HEK293 (cell line): ENCODE data around the gene UNK.

Experiments
- CTCF ChIP-seq: fragments of 450-650 bp; formaldehyde crosslinking; IDR thresholded peaks from 2 replicates; pipeline ENCODE4 v1.5.1; 2016; ENCODE audit warnings: missing biosample characterization, missing genetic modification characterization
- REST ChIP-seq: fragments of 450-650 bp; formaldehyde crosslinking; IDR thresholded peaks from 2 replicates; pipeline ENCODE4 v1.5.1; 2016; ENCODE audit warnings: missing biosample characterization, missing genetic modification characterization
- TCF7L2 ChIP-seq: IDR thresholded peaks from 2 replicates; pipeline ENCODE4 v1.6.1; 2011; ENCODE audit warnings: low read depth, mild to moderate bottlenecking, inconsistent platforms, low read length, moderate library complexity, borderline replicate concordance
- ZBTB17 ChIP-seq: fragments of 450-650 bp; formaldehyde crosslinking; IDR thresholded peaks from 2 replicates; pipeline ENCODE4 v1.5.1; 2016; ENCODE audit warnings: missing biosample characterization, missing genetic modification characterization
- ZBTB8A ChIP-seq: fragments of 450-650 bp; formaldehyde crosslinking; IDR thresholded peaks from 2 replicates; pipeline ENCODE4 v1.5.1; 2016; ENCODE audit warnings: missing biosample characterization, missing genetic modification characterization
- ZFP3 ChIP-seq: fragments of 450-650 bp; formaldehyde crosslinking; IDR thresholded peaks from 2 replicates; pipeline ENCODE4 v1.5.1; 2016; ENCODE audit warnings: low read depth, missing biosample characterization, missing genetic modification characterization
- ZNF114 ChIP-seq: fragments of 450-650 bp; formaldehyde crosslinking; IDR thresholded peaks from 2 replicates; pipeline ENCODE4 v1.5.0; 2017; ENCODE audit warnings: missing biosample characterization, missing genetic modification characterization
- ZNF18 ChIP-seq: fragments of 450-650 bp; formaldehyde crosslinking; IDR thresholded peaks from 2 replicates; pipeline ENCODE4 v1.5.1; 2016; ENCODE audit warnings: missing biosample characterization, missing genetic modification characterization
- ZNF214 ChIP-seq: fragments of 450-650 bp; formaldehyde crosslinking; IDR thresholded peaks from 2 replicates; pipeline ENCODE4 v1.5.1; 2017; ENCODE audit warnings: missing biosample characterization, mild to moderate bottlenecking, missing genetic modification characterization, borderline replicate concordance
- ZNF239 ChIP-seq: fragments of 450-650 bp; formaldehyde crosslinking; IDR thresholded peaks from 2 replicates; pipeline ENCODE4 v1.5.1; 2016; ENCODE audit warnings: missing biosample characterization, missing genetic modification characterization
- ZNF24 ChIP-seq: fragments of 450-650 bp; formaldehyde crosslinking; IDR thresholded peaks from 2 replicates; pipeline ENCODE4 v1.5.1; 2016; ENCODE audit warnings: missing biosample characterization, missing genetic modification characterization
- ZNF664 ChIP-seq: fragments of 450-650 bp; formaldehyde crosslinking; IDR thresholded peaks from 2 replicates; pipeline ENCODE4 v1.5.1; 2016; ENCODE audit warnings: missing biosample characterization, missing genetic modification characterization
- TF ChIP-seq, protein P1 (sequence below): fragments of 450-650 bp; formaldehyde crosslinking; IDR thresholded peaks from 2 replicates; pipeline ENCODE4 v1.5.1; 2017; ENCODE audit warnings: missing biosample characterization, missing genetic modification characterization

- TF ChIP-seq CTCF (tag by site-specific recombination) = no peak
- TF ChIP-seq ZBTB17 (tag by site-specific recombination) = no peak
- TF ChIP-seq ZNF239 = no peak
- TF ChIP-seq ZNF214 = no peak
- TF ChIP-seq, protein P1, sequence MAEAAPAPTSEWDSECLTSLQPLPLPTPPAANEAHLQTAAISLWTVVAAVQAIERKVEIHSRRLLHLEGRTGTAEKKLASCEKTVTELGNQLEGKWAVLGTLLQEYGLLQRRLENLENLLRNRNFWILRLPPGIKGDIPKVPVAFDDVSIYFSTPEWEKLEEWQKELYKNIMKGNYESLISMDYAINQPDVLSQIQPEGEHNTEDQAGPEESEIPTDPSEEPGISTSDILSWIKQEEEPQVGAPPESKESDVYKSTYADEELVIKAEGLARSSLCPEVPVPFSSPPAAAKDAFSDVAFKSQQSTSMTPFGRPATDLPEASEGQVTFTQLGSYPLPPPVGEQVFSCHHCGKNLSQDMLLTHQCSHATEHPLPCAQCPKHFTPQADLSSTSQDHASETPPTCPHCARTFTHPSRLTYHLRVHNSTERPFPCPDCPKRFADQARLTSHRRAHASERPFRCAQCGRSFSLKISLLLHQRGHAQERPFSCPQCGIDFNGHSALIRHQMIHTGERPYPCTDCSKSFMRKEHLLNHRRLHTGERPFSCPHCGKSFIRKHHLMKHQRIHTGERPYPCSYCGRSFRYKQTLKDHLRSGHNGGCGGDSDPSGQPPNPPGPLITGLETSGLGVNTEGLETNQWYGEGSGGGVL (tag by site-specific recombination) = no peak
- no peak for TF ChIP-seq ZBTB8A
- no peak for TF ChIP-seq ZNF114 (tag by site-specific recombination)
- no peak for TF ChIP-seq ZNF24
- no peak for TF ChIP-seq ZNF18 (tag by site-specific recombination)
- TF ChIP-seq ZNF664 = no peak
- TF ChIP-seq REST (tag by site-specific recombination) = no peak
- no peak for TF ChIP-seq ZFP3 (tag by site-specific recombination)
- TF ChIP-seq TCF7L2 = no peak
Observed at GRCh38 chr17:75751676-75752404, 32.8 kb upstream of the UNK start.
